Right lobe of liver (tissue), 4 donors: ENCODE measurements around the gene CCT8.

Experiments used
- CTCF ChIP-seq, 4 donors: fragments of 200-600 bp in 3 of 4; fragments of 450-650 bp in 1 of 4; IDR thresholded peaks; one replicate each; pipeline versions ENCODE4 v1.5.1 to v1.8.0; 2016 to 2022; ENCODE audit warnings: antibody characterized with exemption in 4 of 4, mild to moderate bottlenecking in 2 of 4
- POLR2A ChIP-seq: fragments of 450-650 bp; IDR thresholded peaks from one replicate; pipeline ENCODE4 v1.6.1; 2017; ENCODE audit warnings: antibody characterized with exemption, mild to moderate bottlenecking
- donor health status: DM: no; HTN: no; CAD: no.
- donor health status: DM: no; HTN: no; CAD: no.
- donor health status: DM: no; HTN: yes; CAD: no.

- TF ChIP-seq CTCF (IDR thresholded peaks at IDR 0.05) = no peak
- no peak for TF ChIP-seq POLR2A
Observed at GRCh38 chr21:29074783-29075182, 1.3 kb upstream of the CCT8 start.
